H1 (cell line): ENCODE measurements around the gene HACE1.

ENCODE experiments used
- CBX8 ChIP-seq: fragments of 300-800, 300-1000 bp; sonication (generic); IDR thresholded peaks from 2 replicates; pipeline ENCODE4 v1.7.1; 2016; ENCODE audit warnings: low read depth, low read length, borderline replicate concordance
- CEBPB ChIP-seq: IDR thresholded peaks from 2 replicates; pipeline ENCODE4 v1.6.1; 2012; ENCODE audit warnings: low read depth, low read length
- CTCF ChIP-seq, 3 experiments: IDR thresholded peaks; 1 replicate in 2 of 3; 2 replicates in 1 of 3; pipeline versions ENCODE4 v1.5.1 to v1.6.1; 2011; ENCODE audit warnings: low read length in 3 of 3, mild to moderate bottlenecking in 3 of 3, inconsistent platforms in 2 of 3, low read depth in 1 of 3, moderate library complexity in 1 of 3; ENCODE audit not compliant: insufficient read depth in 1 of 3; ENCODE audit errors: control extremely low read depth in 1 of 3
- GABPA ChIP-seq: IDR thresholded peaks from 2 replicates; pipeline ENCODE4 v1.6.1; 2011; ENCODE audit warnings: mild to moderate bottlenecking, low read length, moderate library complexity, borderline replicate concordance; ENCODE audit not compliant: insufficient read depth
- POLR2AphosphoS5 ChIP-seq: IDR thresholded peaks from 2 replicates; pipeline ENCODE4 v1.6.1; 2011; ENCODE audit warnings: low read depth, low read length
- SRF ChIP-seq: IDR thresholded peaks from 2 replicates; pipeline ENCODE4 v1.6.1; 2011; ENCODE audit warnings: mild to moderate bottlenecking, low read depth, low read length, moderate library complexity

GRCh38 chr6:104813552-104813951, 46.2 kb downstream of the HACE1 start:
- no peak for TF ChIP-seq POLR2AphosphoS5
- TF ChIP-seq CBX8, result no peak
- TF ChIP-seq GABPA, result no peak
- no peak for TF ChIP-seq CTCF (IDR thresholded peaks at IDR 0.05; ENCODE audit: control extremely low read depth in 1 of 3, insufficient read depth in 1 of 3, low read depth in 1 of 3, low read length in 3 of 3)
- no peak for TF ChIP-seq CEBPB
- no peak for TF ChIP-seq SRF
